Stimulated activated CD4-positive, alpha-beta T cell treated with anti-CD3 and anti-CD28 coated beads, Interleukin-4, amount 100 ng/mL, for 1 hour (primary cell): ENCODE results near the gene SMIM41.
"Not testable (repeated sequence)": the region's sequence is repeated elsewhere in the genome, so short reads cannot be mapped to it uniquely, and the experiment has no call there.

Source experiments
- DNase-seq: peaks from one replicate; pipeline ENCODE4 v3.0.0-alpha.2; 2020

Gene SMIM41

DNA sequence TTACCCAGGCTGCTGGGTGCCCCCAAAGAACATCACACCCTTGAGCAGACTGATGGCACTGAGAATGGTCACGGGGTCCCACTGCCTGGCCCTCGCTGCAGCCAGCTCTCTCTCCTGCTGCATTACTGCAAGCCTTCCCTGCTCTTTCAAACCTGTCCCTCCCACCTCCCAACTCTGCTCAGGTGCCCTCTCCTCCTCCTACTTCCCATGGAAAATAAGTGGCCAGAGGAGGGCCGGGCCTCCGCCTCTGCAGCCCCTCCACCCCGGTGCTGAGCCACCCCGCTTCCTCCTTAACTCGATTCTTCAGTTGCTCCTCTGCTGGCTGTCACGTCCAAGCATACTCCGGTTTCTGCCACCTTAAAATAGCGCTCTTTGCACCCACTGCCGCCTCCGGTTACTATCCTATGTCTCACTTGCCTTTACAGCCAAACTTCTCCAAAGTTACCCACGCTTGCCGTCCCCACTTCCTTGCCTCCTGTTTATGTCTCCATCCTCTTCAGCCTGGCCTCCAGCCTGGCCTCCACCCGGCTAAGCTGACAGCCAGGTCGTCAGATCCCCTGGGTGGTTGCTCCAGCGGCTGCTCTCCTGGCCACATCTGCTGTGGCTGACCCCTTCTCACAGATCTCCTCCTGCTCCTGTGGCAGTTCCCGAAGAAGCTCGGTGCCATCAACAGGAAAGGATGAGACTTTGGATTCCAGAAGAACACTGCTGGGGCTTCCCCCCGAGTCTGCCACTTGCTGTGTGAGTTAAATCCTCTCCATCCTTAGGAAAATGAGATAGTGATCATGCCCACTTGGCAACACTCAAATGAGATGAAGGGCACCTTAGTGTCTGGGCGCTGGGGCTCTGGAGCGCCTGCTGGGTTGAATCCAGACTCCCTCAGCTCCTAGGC lies 7.7 kb downstream of the SMIM41 start:
- DNase-seq = no peak

DNA sequence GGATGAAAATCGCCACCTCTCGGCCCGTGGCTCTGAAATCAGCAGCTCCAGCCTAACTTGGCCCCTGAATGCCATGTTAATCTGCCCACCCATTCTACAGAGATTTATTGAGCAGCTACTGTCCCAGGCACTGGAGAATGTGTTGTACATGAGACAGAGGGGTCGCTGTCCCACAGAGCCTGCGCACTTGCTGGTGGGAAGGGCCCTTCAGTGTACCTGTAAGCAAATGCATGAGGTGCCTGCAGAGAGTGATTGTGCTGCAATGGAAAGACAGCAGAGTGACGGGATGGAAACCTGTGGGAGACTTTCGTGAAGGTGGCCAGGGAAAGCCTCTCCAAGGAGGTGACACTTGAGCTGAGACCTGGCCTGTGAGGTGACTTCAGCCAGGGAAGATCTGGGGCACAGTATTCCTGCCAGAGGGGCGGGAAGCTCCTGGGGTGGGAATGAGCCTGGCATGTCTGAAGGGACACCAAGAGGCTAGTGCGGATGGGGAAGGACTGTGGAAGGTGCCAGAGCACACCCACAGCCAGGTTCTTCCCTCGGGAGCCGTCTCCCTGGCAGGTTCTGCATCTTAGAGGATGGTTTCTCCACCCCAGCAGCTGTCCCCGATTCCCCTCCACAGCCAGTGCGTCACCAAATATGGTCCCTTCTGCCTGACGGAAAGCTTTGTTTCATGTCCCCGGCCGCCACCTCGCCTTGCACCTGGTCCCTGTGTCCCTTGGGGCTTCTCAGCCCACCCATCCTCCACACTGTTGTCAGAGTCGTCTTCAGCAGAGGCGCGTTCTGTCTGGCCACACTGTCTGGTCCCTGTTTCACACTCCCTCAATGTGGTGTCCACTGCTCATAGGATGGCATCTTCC lies 8.7 kb downstream of the SMIM41 start:
- DNase-seq = no peak

DNA sequence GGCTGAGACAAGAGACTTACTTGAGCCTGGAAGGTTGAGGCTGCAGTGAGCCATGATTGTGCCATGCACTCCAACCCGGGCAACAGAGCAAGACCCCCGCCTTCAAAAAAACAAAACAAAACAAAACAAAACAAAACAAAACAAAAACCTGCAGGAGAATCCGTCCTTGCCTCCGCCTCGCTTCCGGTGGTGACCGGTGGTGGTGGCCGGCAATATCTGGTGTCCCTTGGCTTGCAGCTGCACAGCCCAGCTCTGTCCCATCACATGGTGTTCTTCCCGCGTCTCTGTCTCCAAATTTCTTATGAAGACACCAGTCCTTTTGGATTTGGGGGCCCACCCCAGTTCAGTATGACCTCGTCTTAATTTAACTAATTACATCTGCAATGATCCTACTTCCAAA lies 10.0 kb downstream of the SMIM41 start:
- DNase-seq = no peak

DNA sequence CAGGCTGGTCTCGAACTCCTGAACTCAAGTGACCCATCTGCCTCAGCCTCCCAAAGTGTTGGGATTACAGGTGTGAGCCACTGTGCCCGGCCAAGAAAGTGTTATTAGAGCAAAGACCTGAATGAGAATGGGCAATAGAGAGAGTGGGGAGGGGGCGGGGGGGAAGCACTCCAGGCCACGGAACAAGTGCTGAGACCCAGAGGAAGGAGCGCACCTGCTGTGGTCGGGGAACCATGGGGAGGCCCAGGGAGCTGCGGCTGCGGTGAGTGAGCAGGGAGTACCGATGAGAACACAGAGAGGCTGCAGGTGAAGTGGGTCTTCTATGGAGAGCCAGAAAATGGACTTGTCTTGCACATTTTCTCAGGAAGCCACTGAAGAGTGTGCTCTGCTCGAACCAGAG lies 10.8 kb downstream of the SMIM41 start:
- DNase-seq = no peak

DNA sequence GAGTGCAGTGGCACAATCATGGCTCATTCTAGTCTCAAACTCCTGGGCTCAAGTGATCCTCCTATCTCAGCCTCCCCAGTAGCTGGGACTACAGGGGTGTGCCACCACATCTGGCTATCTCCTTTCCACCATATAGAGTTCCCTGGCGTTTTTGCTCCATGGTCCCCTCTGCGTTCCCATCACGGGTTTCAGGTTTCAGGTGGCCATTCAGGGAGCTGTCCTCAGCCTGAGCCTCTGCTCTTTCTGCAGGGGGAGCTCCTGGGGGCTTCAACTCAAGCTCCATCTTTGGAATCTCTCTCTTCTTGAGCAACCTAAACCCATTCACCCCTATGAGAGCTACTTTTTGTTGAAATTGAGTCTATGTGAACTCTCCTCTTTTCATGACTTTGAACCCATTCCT lies 11.6 kb downstream of the SMIM41 start:
- no peak for DNase-seq

DNA sequence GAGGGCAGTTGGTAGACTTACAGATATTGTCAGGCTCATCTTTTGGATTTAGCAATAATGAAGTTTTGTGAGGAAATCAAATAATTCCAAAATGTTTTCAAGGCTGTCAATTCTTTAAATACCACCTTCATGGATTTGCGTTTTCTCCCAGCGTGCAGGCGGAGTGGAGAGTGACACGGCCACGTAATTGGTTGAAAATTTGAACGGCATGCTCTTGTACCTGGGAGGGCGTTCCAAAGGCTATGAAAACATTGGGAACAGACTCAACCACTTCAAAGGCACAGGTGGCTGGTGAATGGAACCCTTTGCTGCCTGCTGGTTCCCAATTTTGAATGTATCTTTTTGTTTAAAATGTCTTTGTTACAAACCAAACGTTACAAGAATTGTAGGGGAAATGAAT lies 12.4 kb downstream of the SMIM41 start:
- DNase-seq = no peak

DNA sequence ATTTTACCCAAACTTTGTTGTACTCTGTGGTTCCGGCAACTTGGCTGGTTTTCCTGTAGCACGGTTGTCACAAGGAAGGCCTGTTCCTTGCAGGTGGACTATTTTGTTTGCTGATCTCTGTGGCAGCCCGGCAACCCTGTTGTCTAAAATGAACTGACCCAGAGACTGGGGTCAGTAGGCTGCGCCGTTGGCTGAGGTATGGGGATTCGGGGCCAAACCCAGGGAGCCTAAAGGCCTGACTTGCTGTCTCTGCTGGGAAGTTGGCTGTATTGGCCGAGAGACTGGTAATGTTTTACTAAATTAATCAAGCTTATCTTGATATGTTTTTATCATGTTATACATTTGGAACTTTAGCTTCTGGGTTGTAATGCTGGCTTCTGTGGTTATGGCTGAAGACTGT lies 13.8 kb downstream of the SMIM41 start:
- no peak for DNase-seq

DNA sequence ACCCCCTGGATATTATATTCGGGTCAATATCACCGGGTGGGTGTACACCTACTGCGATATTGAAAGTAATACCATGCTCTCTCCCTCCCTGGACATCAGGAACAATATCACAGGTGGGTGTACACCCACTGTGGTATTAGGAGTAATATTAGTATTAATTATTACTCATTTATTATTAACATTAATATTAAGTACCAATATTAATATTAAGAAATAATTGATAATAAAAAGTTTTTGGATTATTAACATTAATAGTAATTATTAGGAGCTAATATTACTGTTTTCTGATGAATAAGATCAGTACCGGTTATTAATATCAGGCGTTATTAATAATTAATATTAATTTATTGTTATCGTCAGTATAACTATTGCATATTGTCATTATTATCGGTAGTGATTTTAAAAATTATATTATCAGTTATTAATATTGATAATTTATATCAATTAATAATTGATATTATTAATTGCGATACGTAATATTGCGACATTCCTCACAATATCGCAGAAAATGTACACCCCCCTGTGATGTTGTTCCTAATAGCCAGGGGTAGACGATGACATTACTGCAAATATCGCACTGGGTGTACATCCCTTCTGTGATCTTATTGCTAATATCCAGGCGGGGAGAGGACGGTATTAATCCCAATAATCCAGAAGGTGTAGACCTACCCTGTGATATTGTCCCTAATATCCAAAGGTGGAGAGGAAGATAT lies 17.0 kb downstream of the SMIM41 start:
- no peak for DNase-seq

DNA sequence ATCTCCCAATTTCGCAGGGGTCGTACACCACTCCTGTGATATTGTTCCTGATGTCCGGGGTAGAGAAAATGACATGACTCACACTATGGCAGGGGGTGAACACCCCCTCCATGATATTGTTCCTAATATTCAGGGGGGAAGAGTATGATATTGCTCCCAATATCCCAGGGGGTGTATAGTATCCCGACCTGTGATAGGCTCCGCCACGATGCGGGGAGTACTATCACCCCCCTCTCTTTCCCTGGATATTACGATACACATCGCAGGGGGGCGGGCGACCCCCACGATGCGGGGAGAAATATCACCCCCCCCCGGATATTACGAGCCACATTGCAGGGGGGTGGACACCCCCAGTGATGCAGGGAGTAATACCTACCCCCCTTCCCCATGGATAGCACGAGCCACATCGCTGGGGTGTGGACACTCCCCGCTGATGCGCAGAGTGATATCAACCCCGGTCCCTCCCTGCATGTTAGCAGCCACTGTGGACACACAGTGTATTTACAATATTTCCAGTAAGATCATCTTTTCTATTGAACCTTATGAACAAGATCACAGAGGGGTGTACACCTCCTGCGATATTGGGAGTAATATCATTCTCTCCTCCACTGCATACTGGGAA lies 17.7 kb downstream of the SMIM41 start:
- no peak for DNase-seq

DNA sequence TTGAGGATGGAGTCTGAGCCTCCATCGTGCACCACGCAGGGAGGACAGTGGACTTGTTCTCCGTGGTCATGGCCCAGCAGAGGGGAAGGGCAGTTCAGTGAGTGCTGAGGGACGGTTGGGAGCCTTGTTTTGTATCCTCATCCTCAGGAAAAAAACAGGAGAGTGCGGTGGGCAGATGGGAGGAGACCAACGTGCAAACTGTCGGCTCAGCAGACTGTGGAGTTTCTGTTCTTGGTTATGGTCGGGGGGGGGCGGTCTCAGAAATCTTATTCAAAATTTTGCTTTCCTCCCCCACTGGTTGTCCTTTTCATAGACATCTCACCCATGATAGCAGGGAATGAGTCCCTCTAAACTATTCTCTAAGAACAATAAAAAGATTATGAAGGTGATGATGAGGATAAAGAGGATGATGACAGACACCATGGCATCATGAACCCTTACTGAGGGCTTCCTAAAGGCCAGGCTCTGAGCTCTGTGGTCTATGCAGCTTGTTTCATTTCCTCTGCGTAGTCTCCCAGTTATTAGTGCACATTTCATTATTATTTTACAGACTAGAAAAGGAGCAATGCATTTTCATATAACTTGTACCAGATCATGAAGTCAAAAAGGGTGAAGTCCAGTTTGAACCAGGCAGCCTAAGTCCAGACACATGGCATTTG lies 25.1 kb downstream of the SMIM41 start:
- DNase-seq = not testable (repeated sequence)

DNA sequence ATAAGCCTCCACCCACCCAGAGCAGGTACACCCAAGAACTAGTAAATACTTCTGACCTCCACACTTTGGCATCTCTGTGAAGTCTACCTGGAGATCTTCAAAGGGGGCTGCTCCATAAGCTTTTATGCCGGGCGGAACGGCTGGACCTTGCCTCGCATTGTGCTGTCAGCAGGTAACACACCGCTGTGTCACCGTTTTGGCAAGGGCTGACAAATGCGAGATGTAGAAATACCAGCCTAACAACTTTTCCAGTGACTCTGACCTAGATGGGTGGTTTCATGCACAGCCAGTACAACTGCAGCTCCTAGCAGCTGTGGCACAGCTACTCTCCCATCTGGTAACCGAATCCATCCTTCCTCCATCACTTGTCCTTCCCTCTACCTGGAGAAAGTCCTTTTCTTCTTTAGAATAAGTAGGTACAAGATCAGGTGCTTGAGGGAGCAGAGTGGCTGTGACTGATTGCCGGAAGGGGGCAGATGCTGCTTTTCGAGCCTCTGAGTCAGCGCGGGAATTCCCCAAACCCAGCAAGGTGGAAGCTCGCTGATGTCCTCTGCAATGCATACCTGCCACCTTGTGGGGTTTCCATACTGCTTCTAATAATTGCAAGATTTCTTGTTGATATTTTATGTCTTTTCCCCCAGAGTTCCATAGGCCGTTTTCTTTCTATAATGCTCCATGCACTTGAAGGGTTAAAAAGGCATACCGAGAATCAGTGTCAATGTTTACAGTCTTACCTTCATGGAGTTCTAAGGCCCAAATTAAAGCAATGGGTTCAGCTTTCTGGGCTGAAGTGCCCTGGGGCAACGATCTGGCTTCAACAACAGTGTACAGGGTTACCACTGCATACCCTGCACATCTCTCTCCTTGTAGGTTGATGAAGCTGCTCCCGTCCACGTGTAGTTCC lies 37.0 kb downstream of the SMIM41 start:
- DNase-seq = peak; percentile 64

DNA sequence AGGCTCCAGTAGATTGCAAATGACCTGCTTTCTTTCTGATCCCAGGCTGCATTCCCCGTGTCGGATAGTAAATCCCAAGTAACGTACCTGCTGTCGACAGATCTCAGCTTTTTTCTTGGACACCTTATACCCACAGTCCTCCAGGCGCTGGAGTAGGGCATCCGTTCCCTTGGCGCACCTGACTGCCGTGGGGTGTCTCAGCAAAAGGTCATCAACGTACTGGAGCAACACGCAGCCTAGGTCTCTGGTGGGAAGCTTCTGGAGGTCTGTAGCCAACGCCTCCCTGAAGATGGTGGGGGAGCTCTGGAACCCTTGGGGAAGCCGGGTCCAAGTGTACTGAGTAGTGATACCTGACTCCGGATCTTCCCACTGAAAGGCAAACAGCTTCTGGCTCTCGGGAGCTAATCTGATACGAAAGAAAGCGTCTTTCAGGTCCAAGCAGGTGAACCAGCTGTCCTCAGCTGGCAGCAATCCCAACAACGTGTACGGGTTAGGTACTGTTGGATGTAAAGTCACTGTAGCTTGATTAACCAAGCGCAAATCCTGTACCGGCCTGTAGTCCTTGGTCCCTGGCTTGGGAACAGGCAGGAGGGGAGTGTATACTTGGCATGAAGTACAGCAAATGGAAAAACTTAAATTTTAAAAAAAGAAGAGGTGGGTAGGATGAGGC lies 38.4 kb downstream of the SMIM41 start:
- not testable (repeated sequence) for DNase-seq

DNA sequence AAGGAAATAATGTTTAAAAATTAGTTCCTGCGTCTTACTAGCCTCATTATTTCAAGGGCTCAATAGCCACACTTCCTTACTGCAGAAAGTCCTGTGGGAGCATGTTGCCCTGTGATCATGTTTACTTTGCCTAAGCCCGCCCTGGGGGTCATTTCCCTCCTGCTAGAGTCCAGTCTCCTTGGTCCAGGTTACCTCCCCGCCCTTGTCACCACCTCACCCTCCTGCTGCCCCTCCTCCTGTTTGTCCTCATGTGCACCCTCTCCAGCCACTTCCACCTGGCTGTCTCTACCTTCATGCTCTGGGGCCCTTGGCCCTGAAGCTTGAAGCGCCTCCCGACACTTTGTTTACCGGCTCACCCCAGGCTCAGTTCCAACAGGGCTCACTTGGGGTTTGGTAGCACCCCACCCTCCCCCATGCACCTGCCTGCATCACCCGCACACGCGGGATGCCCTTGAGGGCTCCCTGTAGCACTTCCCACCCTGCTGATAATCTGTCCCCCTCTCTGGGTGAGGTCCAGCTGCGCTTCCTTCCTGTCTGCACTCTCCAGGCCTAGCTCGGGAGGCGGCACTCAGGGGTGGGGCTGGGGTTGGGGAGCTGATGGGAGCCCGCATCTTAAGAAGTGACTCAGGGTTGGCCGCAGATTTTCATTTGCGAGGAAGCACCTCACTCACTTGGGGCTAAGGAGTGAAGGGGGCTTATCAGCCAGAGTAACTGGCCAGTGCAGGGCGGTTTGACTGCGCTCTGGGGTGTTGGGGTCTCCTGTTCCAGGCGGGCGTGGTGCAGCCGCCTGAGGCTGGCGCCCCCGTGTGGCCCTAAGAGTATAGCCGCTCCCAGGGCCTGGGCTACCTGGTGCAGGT lies 40.1 kb downstream of the SMIM41 start:
- peak; percentile 44 for DNase-seq

DNA sequence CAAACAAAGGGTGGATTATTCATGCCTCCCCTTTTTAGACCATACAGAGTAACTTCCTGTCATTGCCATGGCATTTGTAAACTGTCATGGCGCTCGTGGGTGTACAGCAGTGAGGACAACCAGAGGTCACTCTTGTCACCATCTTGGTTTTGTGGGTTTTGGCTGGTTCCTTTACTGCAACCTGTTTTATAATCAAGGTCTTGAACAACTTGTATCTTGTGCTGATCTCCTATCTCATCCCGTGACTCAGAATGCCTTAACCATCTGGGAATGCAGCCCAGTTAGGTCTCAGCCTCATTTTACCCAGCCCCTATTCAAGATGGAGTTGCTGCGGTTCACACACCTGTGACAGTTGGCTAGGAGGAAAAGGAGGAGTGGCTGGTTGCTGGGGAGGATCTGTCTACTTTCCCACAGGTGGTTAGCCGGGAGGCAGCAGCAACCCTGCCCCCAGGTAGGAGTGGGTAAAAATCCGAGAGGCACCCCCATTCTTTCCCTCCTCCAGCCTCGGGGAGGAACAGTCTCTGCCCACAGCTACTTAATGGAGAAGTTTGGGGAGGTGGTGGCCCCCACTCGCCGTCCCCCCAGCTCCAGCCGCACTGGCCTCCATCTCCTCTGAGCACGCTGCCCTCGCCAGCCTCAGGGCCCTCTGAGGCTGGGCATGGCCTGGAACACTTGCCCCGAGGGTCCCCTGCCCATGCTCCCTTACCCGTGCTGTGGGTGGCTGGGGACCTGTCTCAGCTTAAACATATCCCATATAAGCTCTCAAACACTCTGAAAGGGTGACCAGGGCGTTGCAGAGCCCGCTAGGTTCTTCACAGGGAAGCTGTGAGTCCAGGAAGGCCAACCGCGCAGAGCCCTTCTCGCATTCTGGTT lies 41.7 kb downstream of the SMIM41 start:
- no peak for DNase-seq

DNA sequence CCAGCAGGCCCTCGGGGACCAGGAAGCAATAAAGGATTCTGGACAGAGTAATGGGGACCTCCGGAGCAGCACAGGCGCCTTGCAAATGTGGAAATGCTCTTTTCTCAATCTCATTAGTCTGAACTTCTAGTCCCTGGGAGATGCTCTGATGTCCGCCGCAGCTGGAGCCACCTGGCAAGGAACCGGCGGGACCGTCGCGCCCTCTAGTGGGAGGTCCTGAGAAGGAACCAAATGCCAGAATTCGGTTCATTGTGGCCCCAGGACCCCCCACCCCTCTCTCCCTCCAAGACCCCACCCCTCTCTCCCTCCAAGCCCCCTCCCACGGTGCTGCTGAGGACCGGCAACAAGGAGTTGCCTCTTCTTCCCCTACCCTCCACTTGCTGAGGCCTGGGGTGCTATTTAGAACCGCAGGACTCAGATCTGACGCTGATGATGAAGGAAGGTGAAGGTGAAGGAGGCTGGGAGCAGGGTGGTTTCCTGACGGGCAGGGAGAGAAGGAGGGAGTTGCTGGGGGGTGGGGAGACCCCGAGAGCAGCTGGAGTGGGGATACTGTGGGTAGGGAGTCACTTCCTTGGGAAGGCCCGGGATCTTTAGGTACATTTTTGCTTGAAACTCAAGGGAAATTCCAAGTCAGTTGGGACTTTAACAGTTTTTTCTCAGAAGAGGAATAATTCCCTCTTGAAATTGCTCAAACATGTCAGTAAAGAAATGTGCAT lies 42.5 kb downstream of the SMIM41 start:
- DNase-seq = peak; percentile 67

DNA sequence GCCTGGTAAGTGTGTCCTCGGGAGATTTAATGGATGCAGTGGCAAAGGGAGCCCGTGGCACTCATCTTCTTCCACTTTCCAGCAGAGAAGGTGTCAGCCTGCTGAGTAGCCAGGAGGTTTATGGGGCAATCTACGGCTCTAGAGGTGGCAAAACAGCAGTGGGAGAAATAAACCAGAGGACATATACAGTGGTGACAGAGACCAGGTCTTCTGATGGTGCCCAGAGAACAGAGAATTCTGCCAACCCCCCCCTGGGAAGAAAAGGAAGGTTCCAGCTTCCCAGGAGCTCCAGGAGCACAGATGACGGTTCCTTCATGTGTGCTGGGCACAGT lies 43.0 kb downstream of the SMIM41 start:
- DNase-seq = no peak

DNA sequence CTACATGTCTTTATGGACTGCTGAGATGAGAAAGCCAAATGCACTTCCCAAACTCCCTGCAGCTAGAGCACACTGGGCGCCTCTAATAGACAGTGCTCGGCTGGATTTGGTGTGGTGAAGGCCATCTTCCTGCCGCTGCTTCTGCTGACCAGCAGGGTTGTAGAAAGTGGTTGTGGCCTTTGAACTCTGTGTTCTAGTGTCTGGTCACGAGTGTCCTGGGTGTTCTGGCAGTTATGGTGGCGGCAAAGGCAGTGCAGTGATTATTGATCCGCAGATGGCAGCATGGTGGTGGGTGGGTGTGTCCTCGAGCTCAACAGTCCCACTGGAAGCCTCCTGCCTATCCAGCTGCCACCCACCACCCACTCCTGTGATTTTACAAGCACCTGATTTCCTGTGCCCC lies 43.4 kb downstream of the SMIM41 start:
- DNase-seq = no peak
